WTC11 (cell line): ENCODE measurements around the gene ATG4C. TPM values are rescaled to one million over a fixed set of nuclear protein-coding genes. Genes with fewer than 3 reads are reported as not detected.

Experiments used
- ATAC-seq: fragments of 200-7000 bp; cut with Tn5 transposase; 2 replicates; pipeline ENCODE4 v1.10.0; 2021; ENCODE audit warnings: mild to moderate bottlenecking, moderate library complexity
- CTCF ChIA-PET: fragments of 300-600 bp; sonication (Branson Sonifier 250); formaldehyde crosslinking; loops from one replicate; lab custom pipeline; 2021; ENCODE audit warnings: antibody characterized with exemption; lab: Charles Lee
- POLR2A ChIA-PET: fragments of 350-600 bp; sonication (Branson Sonifier 250); formaldehyde crosslinking; loops from one replicate; lab custom pipeline; 2021; ENCODE audit warnings: antibody characterized with exemption; lab: Charles Lee
- DNase-seq: peaks from one replicate; pipeline ENCODE4 v3.0.0; 2021; ENCODE audit warnings: low spot score
- H3K27ac Mint-ChIP-seq: 2 replicates; pipeline ENCODE4 v1.8.0; 2021; ENCODE audit warnings: mixed read lengths
- H3K27me3 Mint-ChIP-seq: 2 replicates; pipeline ENCODE4 v1.8.0; 2021; ENCODE audit warnings: low read depth, mild to moderate bottlenecking, moderate library complexity, mixed read lengths
- H3K36me3 Mint-ChIP-seq: 2 replicates; pipeline ENCODE4 v1.8.0; 2021; ENCODE audit warnings: mixed read lengths
- H3K4me1 Mint-ChIP-seq: 2 replicates; pipeline ENCODE4 v1.8.0; 2022; ENCODE audit warnings: mixed read lengths
- H3K4me3 Mint-ChIP-seq: 2 replicates; pipeline ENCODE4 v1.8.0; 2021; ENCODE audit warnings: mild to moderate bottlenecking, moderate library complexity, mixed read lengths
- H3K9me3 Mint-ChIP-seq: 2 replicates; pipeline ENCODE4 v1.8.0; 2021; ENCODE audit warnings: mixed read lengths
- CREM ChIP-seq: sonication (generic); formaldehyde crosslinking; IDR thresholded peaks from 2 replicates; pipeline ENCODE4 v1.8.1; 2022; ENCODE audit warnings: mild to moderate bottlenecking, missing genetic modification reagents, moderate library complexity
- HMGA2 ChIP-seq: fragments of 250-450 bp; sonication (Bioruptor Pico); IDR thresholded peaks from 2 replicates; pipeline ENCODE4 v1.4.0; 2021; ENCODE audit warnings: mild to moderate bottlenecking, moderate library complexity
- MXD4 ChIP-seq: fragments of 250-450 bp; sonication (Bioruptor Pico); IDR thresholded peaks from 2 replicates; pipeline ENCODE4 v1.8.0; 2021; ENCODE audit warnings: mild to moderate bottlenecking, moderate library complexity, borderline replicate concordance
- NR1H2 ChIP-seq: sonication (generic); formaldehyde crosslinking; IDR thresholded peaks from 2 replicates; pipeline ENCODE4 v1.9.0; 2021; ENCODE audit warnings: mild to moderate bottlenecking, moderate library complexity, missing genetic modification reagents
- NR2C2 ChIP-seq: sonication (generic); formaldehyde crosslinking; IDR thresholded peaks from 2 replicates; pipeline ENCODE4 v1.8.0; 2022; ENCODE audit warnings: mild to moderate bottlenecking, missing genetic modification reagents
- PREB ChIP-seq: sonication (generic); formaldehyde crosslinking; IDR thresholded peaks from 2 replicates; pipeline ENCODE4 v1.8.1; 2022; ENCODE audit warnings: mild to moderate bottlenecking, missing genetic modification reagents, moderate library complexity, borderline replicate concordance
- RELA ChIP-seq: sonication (generic); formaldehyde crosslinking; IDR thresholded peaks from 2 replicates; pipeline ENCODE4 v1.8.1; 2022; ENCODE audit warnings: missing genetic modification reagents, mild to moderate bottlenecking, borderline replicate concordance
- SMAD4 ChIP-seq: sonication (generic); formaldehyde crosslinking; IDR thresholded peaks from 2 replicates; pipeline ENCODE4 v1.8.0; 2022; ENCODE audit warnings: mild to moderate bottlenecking, missing genetic modification reagents
- TP53 ChIP-seq: sonication (generic); formaldehyde crosslinking; IDR thresholded peaks from 2 replicates; pipeline ENCODE4 v1.8.1; 2023; ENCODE audit warnings: mild to moderate bottlenecking, missing genetic modification reagents
- ZNF396 ChIP-seq: fragments of 250-450 bp; sonication (Bioruptor Pico); IDR thresholded peaks from 2 replicates; pipeline ENCODE4 v1.8.0; 2021; ENCODE audit warnings: mild to moderate bottlenecking, moderate library complexity, borderline replicate concordance
- ZNF423 ChIP-seq: fragments of 250-450 bp; sonication (Bioruptor Pico); IDR thresholded peaks from 2 replicates; pipeline ENCODE4 v2.1.2; 2022; ENCODE audit warnings: mild to moderate bottlenecking, moderate library complexity
- ZNF532 ChIP-seq: fragments of 250-450 bp; sonication (Bioruptor Pico); IDR thresholded peaks from 2 replicates; pipeline ENCODE4 v1.9.0; 2021; ENCODE audit warnings: mild to moderate bottlenecking, borderline replicate concordance
- total RNA-seq: library from RNA; stranded (reverse); gene quantifications from 3 replicates; pipeline ENCODE4 v1.2.3, GENCODE V29; 2021
- TF ChIP-seq, protein P1 (sequence below): fragments of 250-450 bp; sonication (Bioruptor Pico); IDR thresholded peaks from 2 replicates; pipeline ENCODE4 v1.9.0; 2021; ENCODE audit warnings: mild to moderate bottlenecking
- TF ChIP-seq, protein P2 (sequence below): fragments of 250-450 bp; sonication (Bioruptor Pico); IDR thresholded peaks from 2 replicates; pipeline ENCODE4 v1.8.0; 2021; ENCODE audit warnings: mild to moderate bottlenecking
- TF ChIP-seq, protein P3 (sequence below): sonication (generic); formaldehyde crosslinking; IDR thresholded peaks from 2 replicates; pipeline ENCODE4 v1.8.0; 2023; ENCODE audit warnings: mild to moderate bottlenecking, missing genetic modification reagents
- TF ChIP-seq, protein P4 (sequence below): sonication (generic); formaldehyde crosslinking; IDR thresholded peaks from 2 replicates; pipeline ENCODE4 v1.8.1; 2022; ENCODE audit warnings: low read depth, mild to moderate bottlenecking, moderate library complexity, missing genetic modification reagents, borderline replicate concordance
- TF ChIP-seq, protein P5 (sequence below): sonication (generic); formaldehyde crosslinking; IDR thresholded peaks from 2 replicates; pipeline ENCODE4 v1.8.1; 2022; ENCODE audit warnings: missing genetic modification reagents, borderline replicate concordance
- TF ChIP-seq, protein P6 (sequence below): sonication (generic); formaldehyde crosslinking; IDR thresholded peaks from 2 replicates; pipeline ENCODE4 v1.8.0; 2022; ENCODE audit warnings: mild to moderate bottlenecking, missing genetic modification reagents
- TF ChIP-seq, protein P7 (sequence below): sonication (generic); formaldehyde crosslinking; IDR thresholded peaks from 2 replicates; pipeline ENCODE4 v1.8.0; 2023; ENCODE audit warnings: missing genetic modification reagents

Gene ATG4C
- total RNA-seq, 1 experiment from 2014 or later: 16.6 TPM

GRCh38 chr1:62784509-62785365 lies 805 bp downstream of the ATG4C start (continued):
- TF ChIP-seq, protein P1, sequence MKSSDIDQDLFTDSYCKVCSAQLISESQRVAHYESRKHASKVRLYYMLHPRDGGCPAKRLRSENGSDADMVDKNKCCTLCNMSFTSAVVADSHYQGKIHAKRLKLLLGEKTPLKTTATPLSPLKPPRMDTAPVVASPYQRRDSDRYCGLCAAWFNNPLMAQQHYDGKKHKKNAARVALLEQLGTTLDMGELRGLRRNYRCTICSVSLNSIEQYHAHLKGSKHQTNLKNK: no peak
- TF ChIP-seq NR1H2 (CRISPR knock-in tag) (no peak), ZNF423 (CRISPR knock-in tag) (no peak), MXD4 (CRISPR knock-in tag) (no peak), PREB (CRISPR knock-in tag) (no peak), RELA (CRISPR knock-in tag) (no peak), HMGA2 (CRISPR knock-in tag) (no peak), CREM (no peak)

DNA sequence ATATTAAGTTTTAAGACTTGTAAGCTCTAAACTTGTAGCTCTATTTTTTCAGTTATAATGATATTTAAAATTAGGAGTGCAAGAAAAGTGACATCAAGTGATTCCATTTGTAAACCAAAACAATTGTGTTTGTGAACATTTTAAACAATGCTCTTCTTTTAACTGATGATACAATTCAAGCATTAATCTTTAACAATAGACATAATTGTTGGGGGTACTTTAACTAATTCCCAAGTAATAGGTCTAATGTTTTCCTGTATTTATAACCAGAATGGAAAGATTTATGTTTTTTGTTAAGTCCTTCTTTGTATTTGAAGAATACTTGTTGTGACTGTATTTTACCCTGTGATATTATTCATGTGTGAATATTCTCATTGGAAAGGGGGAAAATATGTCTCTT lies 6.8 kb downstream of the ATG4C start:
- Mint-ChIP-seq H3K4me1 (0 out of 2 replicates have a peak, but pooled peaks cover 3% of the 10 kb centered on the region), H3K27me3 (no peaks in the 10 kb centered on the region), H3K27ac (no peak overlapping the region), H3K4me3 (no peak overlapping the region), H3K9me3 (no peaks in the 10 kb centered on the region), H3K36me3 (no peaks in the 10 kb centered on the region)
- CTCF ChIA-PET: no interaction called here
- ATAC-seq (no peak), DNase-seq (no peak)
- POLR2A ChIA-PET: no interaction called here
- no peak for TF ChIP-seq ZNF532 (CRISPR knock-in tag)
- TF ChIP-seq, protein P2, sequence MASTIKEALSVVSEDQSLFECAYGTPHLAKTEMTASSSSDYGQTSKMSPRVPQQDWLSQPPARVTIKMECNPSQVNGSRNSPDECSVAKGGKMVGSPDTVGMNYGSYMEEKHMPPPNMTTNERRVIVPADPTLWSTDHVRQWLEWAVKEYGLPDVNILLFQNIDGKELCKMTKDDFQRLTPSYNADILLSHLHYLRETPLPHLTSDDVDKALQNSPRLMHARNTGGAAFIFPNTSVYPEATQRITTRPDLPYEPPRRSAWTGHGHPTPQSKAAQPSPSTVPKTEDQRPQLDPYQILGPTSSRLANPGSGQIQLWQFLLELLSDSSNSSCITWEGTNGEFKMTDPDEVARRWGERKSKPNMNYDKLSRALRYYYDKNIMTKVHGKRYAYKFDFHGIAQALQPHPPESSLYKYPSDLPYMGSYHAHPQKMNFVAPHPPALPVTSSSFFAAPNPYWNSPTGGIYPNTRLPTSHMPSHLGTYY (CRISPR knock-in tag): no peak
- TF ChIP-seq, protein P3, sequence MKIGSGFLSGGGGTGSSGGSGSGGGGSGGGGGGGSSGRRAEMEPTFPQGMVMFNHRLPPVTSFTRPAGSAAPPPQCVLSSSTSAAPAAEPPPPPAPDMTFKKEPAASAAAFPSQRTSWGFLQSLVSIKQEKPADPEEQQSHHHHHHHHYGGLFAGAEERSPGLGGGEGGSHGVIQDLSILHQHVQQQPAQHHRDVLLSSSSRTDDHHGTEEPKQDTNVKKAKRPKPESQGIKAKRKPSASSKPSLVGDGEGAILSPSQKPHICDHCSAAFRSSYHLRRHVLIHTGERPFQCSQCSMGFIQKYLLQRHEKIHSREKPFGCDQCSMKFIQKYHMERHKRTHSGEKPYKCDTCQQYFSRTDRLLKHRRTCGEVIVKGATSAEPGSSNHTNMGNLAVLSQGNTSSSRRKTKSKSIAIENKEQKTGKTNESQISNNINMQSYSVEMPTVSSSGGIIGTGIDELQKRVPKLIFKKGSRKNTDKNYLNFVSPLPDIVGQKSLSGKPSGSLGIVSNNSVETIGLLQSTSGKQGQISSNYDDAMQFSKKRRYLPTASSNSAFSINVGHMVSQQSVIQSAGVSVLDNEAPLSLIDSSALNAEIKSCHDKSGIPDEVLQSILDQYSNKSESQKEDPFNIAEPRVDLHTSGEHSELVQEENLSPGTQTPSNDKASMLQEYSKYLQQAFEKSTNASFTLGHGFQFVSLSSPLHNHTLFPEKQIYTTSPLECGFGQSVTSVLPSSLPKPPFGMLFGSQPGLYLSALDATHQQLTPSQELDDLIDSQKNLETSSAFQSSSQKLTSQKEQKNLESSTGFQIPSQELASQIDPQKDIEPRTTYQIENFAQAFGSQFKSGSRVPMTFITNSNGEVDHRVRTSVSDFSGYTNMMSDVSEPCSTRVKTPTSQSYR (CRISPR knock-in tag): no peak
- no peak for TF ChIP-seq ZNF396 (CRISPR knock-in tag)
- TF ChIP-seq, protein P4, sequence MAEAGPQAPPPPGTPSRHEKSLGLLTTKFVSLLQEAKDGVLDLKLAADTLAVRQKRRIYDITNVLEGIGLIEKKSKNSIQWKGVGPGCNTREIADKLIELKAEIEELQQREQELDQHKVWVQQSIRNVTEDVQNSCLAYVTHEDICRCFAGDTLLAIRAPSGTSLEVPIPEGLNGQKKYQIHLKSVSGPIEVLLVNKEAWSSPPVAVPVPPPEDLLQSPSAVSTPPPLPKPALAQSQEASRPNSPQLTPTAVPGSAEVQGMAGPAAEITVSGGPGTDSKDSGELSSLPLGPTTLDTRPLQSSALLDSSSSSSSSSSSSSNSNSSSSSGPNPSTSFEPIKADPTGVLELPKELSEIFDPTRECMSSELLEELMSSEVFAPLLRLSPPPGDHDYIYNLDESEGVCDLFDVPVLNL (CRISPR knock-in tag): no peak
- no peak for TF ChIP-seq SMAD4 (CRISPR knock-in tag)
- TF ChIP-seq, protein P5, sequence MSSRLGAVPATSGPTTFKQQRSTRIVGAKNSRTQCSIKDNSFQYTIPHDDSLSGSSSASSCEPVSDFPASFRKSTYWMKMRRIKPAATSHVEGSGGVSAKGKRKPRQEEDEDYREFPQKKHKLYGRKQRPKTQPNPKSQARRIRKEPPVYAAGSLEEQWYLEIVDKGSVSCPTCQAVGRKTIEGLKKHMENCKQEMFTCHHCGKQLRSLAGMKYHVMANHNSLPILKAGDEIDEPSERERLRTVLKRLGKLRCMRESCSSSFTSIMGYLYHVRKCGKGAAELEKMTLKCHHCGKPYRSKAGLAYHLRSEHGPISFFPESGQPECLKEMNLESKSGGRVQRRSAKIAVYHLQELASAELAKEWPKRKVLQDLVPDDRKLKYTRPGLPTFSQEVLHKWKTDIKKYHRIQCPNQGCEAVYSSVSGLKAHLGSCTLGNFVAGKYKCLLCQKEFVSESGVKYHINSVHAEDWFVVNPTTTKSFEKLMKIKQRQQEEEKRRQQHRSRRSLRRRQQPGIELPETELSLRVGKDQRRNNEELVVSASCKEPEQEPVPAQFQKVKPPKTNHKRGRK (CRISPR knock-in tag): no peak
- TF ChIP-seq, protein P6, sequence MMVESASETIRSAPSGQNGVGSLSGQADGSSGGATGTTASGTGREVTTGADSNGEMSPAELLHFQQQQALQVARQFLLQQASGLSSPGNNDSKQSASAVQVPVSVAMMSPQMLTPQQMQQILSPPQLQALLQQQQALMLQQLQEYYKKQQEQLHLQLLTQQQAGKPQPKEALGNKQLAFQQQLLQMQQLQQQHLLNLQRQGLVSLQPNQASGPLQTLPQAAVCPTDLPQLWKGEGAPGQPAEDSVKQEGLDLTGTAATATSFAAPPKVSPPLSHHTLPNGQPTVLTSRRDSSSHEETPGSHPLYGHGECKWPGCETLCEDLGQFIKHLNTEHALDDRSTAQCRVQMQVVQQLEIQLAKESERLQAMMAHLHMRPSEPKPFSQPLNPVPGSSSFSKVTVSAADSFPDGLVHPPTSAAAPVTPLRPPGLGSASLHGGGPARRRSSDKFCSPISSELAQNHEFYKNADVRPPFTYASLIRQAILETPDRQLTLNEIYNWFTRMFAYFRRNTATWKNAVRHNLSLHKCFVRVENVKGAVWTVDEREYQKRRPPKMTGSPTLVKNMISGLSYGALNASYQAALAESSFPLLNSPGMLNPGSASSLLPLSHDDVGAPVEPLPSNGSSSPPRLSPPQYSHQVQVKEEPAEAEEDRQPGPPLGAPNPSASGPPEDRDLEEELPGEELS (CRISPR knock-in tag): no peak
- TF ChIP-seq NR2C2: no peak
- TF ChIP-seq, protein P7, sequence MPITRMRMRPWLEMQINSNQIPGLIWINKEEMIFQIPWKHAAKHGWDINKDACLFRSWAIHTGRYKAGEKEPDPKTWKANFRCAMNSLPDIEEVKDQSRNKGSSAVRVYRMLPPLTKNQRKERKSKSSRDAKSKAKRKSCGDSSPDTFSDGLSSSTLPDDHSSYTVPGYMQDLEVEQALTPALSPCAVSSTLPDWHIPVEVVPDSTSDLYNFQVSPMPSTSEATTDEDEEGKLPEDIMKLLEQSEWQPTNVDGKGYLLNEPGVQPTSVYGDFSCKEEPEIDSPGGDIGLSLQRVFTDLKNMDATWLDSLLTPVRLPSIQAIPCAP (CRISPR knock-in tag): no peak
- TF ChIP-seq HMGA2 (CRISPR knock-in tag): no peak
- no peak for TF ChIP-seq TP53
